ENCODE measurements around the gene SLX4.

The SLX4 gene

GRCh38 chr16:3578610-3579551, 32.5 kb downstream of the SLX4 start:
- DNase-seq: peak; percentile 3

DNA sequence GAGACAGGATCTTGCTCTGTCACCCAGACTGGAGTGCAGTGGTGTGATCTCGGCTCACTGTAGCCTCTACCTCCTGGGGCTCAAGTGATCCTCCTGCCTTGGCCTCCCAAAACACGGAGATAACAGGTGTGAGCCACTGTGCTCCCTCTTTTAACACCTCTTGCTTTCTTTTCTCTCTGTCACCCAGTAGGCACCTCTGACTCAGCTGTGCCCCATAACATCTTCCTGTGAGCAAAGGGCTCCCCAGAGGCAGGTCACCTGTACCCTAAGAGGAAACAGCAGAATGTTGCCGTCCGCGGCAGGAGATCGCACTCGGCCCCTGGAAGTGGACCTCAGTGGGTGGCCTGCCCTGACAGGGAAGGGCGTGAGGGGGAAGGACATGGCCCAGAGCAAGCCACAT, 33.3 kb downstream of the SLX4 start:
- DNase-seq: no peak

- no peak for DNase-seq
Observed at GRCh38 chr16:3577302-3577752, 34.1 kb downstream of the SLX4 start, which contains the start of gene NLRC3. TSS of gene NLRC3 (minus strand) at chr16:3577403. CDS start at chr16:3565036, 12,367 bp downstream.

DNA sequence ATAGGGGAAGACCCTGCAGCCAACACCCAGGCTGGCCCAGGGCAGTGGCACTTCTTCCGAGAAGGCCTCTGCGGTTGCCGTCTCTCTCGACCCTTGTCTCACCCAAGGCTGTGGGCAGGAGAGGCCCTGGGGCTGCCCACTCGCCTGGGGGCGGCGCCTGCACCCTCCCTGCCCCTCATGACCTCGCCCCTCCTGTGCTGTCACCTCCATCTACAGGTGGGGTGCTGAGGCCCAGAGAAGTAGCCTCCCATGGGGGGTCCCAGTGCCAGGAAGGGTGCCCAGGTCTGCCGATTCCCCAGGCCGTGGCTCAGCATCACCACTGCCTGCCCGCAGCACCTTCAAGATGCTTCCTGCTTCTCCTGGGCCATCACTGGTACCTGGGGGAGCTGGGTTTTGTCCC, 35.2 kb downstream of the SLX4 start:
- DNase-seq: no peak

- no peak for DNase-seq
Observed at GRCh38 chr16:3575491-3575890, 35.9 kb downstream of the SLX4 start.

DNA sequence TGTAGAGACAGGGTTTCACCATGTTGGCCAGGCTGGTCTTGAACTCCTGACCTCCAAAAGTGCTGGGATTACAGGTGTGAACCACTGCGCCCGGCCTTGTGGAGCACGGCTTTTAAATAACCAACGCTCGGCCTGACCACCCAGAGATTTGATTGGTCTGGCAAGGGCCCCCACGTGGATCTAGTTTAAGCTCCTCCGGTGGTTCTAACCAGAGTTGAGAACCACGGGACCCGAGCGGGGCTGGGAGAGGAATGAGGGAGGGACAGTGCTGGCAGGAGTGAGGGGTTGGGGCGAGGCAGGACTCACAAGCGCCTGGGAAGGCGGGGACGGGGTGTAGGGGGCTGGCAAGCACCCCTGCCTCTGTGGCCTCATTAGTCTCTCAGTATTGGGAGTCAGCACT, 37.2 kb downstream of the SLX4 start:
- DNase-seq: no peak

GRCh38 chr16:3573146-3573815, 38.1 kb downstream of the SLX4 start:
- no peak for DNase-seq

DNA sequence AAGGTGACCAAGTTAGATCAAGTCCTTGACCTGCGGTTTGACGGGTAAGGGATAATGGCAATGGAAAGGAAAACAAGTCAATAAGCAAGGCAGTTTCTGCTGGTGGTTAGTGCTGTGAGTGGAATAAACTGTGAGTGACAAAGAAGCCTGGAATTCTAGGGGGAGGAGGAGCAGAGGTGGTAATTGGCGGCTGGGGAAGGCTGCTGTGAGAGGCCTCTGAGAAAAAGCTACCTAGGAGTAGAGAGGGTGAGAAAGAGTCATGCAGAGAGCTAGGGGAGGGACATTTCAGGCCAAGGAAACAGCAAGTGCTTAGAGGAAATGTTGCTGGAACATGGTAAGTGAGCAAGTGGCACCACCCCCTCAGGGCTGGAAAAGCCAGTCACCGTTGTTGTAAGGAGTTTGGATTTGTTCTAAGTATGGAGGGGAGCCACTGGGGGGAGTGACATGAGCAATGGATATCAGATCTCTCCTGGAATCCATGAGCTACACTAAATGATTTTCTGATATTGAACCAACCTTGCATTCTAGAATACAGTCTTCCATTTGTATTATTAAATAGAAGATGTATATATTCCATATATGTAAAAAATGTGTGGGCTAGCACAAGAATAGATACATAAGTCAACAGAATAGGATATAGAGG, 40.9 kb downstream of the SLX4 start:
- no peak for DNase-seq

GRCh38 chr16:3569851-3570250, 41.6 kb downstream of the SLX4 start:
- no peak for DNase-seq

DNA sequence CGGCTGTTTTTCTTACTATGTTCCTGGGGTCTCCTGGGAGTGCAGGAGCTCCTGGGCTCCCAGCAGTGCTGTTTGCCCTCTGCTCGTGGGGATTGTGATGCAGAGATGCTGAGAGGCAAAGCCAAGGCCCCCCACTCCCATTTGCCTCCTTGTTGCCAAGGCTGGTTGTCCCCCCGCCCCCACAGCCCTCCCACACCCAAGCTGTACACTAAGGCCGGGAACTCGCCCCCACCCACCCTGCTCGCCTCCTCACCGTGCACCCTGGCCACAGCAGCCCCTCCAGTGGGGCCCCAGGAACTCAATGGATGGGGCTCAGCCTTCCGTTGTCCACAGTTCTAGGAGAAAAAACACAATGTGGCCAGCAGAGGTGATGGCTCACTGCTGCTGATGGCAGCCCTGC, 44.4 kb downstream of the SLX4 start:
- no peak for DNase-seq

DNA sequence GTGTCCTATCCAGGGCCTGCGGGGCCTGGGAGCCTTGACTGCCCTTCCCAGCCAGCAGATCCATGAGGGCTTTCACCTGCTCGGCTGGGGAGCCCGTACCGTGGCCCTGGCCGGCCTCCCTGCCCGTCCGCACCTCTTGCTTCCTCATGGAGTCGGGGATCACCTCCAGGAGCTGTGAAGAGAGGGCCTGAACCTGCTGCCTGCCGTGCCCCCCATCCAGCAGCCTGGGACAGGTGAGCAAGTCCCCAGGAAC, 46.6 kb downstream of the SLX4 start:
- no peak for DNase-seq

GRCh38 chr16:3564130-3564888, 47.1 kb downstream of the SLX4 start:
- DNase-seq: no peak

DNA sequence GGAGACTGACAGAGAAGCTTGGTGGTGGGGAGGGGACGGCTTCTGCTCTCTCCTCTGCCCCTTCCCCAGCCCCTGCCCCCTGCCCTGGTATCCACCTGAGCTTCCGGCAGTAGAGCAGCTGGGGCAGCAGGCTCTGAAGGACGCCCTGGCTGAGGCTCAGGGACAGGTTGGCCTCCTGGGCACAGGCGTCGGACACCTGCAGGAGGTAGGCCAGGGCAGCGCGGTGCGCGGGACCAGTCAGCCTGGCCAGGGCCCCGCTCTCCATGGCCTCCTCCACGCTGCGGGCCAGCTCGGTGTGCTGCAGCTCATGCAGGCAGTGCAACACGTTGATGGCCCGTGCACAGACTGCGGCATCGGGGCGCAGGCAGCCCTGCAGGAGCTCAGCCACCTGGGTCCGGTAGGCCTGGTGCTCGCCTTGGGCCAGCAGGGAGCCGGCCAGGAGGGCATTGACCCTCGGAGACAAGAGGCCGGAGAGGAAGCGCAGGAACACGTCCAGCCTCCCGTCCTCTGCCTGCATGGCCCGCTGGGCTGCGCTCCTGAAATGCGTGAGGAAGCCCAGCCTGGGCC, 48.4 kb downstream of the SLX4 start:
- no peak for DNase-seq

GRCh38 chr16:3561626-3562025, 49.8 kb downstream of the SLX4 start:
- DNase-seq: no peak

GRCh38 chr16:3554351-3554928, 57.0 kb downstream of the SLX4 start:
- DNase-seq: no peak

GRCh38 chr16:3553138-3553923, 58.1 kb downstream of the SLX4 start:
- no peak for DNase-seq

GRCh38 chr16:3550851-3551847, 60.3 kb downstream of the SLX4 start:
- DNase-seq: no peak

- no peak for DNase-seq
Observed at GRCh38 chr16:3549906-3550305, 61.5 kb downstream of the SLX4 start.

DNA sequence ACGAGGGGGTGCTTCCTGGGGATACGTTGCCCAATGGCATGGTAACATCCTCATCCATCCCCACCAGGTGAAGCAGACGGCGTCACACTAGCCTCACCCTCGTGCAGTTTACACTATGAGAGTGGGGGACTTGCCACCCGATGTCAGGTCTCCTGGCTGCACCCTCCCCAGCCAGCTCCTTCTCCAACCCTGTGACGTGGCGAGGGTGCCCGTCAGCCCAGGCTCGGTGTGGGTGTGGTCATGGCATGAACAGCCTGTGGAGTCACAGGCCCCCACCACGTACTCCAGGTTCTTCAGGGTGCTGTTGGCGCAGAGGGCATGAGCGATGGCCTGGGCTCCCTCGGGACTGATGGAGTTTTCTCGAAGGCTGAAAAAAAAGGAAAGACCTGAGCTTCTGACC, 62.5 kb downstream of the SLX4 start:
- DNase-seq: no peak

DNA sequence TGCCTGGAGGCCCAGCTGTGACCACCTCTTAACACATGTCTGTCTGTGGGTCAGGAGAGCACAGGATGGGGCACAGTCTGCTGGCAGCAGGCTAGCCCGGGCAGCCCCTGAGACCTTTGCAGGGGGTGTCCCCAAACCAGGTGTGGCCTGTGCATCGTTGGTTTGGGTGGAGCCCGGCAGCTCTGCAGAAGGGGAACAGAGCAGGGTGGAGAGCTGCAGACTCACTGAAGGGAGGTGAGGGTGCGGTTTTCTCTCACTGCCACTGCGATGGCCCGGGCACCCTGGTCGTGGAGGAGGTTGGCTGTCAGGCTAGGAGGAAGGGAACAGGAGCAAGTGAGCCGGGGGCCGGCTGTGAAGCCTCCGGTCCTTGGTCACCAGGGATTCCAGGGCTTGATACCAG, 63.0 kb downstream of the SLX4 start:
- DNase-seq: no peak
